Measurements from ENCODE around the gene ATP6V0E2. TPM values are rescaled to one million over a fixed set of nuclear protein-coding genes. Genes with fewer than 3 reads are reported as not detected.
A peak's percentile ranks its signal among the peaks of the same experiment; 100 is the strongest.

The ATP6V0E2 gene
- total RNA-seq, 2 donors from 2014 or later, result 24.1 TPM

- ATAC-seq, result no peak
- TF ChIP-seq CTCF (IDR thresholded peaks at IDR 0.05), result no peak
- no peak for TF ChIP-seq POLR2A (IDR thresholded peaks at IDR 0.05)
- Histone ChIP-seq H3K27me3 (no peaks in the 10 kb centered on the region), H3K36me3 (replicated peaks in 1 of 2; ENCODE audit: insufficient read depth in 1 of 2, low read depth in 2 of 2) (no peaks in the 10 kb centered on the region), H3K27ac (no peak overlapping the region), H3K4me1 (peaks cover 19% of the 10 kb centered on the region), H3K4me3 (no peak overlapping the region), H3K9me3 (no peaks in the 10 kb centered on the region)
- intact Hi-C loops (cut with DNase I), result no loop called here
- 82 to 85% methylated on average over 9 of the region's 9 CpGs for WGBS, 2 donors
- DNase-seq, result no peak
Observed at GRCh38 chr7:149851449-149851848, 22.3 kb upstream of the ATP6V0E2 start.

GRCh38 chr7:149853157-149853556 lies 20.6 kb upstream of the ATP6V0E2 start:
- Histone ChIP-seq H3K27ac (no peak overlapping the region), H3K27me3 (no peaks in the 10 kb centered on the region), H3K36me3 (replicated peaks in 1 of 2; ENCODE audit: insufficient read depth in 1 of 2, low read depth in 2 of 2) (no peaks in the 10 kb centered on the region), H3K4me1 (peaks cover 19% of the 10 kb centered on the region), H3K4me3 (no peak overlapping the region), H3K9me3 (no peaks in the 10 kb centered on the region)
- TF ChIP-seq POLR2A (IDR thresholded peaks at IDR 0.05) (no peak), CTCF (IDR thresholded peaks at IDR 0.05) (no peak)
- intact Hi-C loops (cut with DNase I), result no loop called here
- no peak for DNase-seq
- ATAC-seq, result no peak
- WGBS, 2 donors, result 93 to 96% methylated on average over 9 of the region's 9 CpGs

GRCh38 chr7:149854611-149855360 lies 19.0 kb upstream of the ATP6V0E2 start:
- H3K27ac ChIP-seq, result peak overlapping the region in 3 of 4 donors; percentile 38 to 70 (median 52)
- no peaks in the 10 kb centered on the region for H3K27me3 ChIP-seq
- DNase-seq (peak; percentile 79 to 92 (median 89)), ATAC-seq (peak; percentile 90)
- TF ChIP-seq CTCF (IDR thresholded peaks at IDR 0.05) (no peak), POLR2A (IDR thresholded peaks at IDR 0.05) (no peak)
- intact Hi-C loops (cut with DNase I), result no loop called here
- WGBS, 2 donors, result 29 to 59% methylated on average over 5 to 13 of the region's 13 CpGs
- H3K4me3 ChIP-seq, result no peak overlapping the region
- peaks cover 0 to 3% of the 10 kb centered on the region in 2 donors for H3K36me3 ChIP-seq (replicated peaks in 1 of 2; ENCODE audit: insufficient read depth in 1 of 2, low read depth in 2 of 2)
- peaks cover 19% of the 10 kb centered on the region for H3K4me1 ChIP-seq
- no peaks in the 10 kb centered on the region for H3K9me3 ChIP-seq

- DNase-seq (peak in 2 of 4 donors; percentile 38 to 47), ATAC-seq (no peak)
- WGBS, 2 donors, result 68 to 78% methylated on average over 15 to 16 of the region's 16 CpGs
- Histone ChIP-seq H3K36me3 (replicated peaks in 1 of 2; ENCODE audit: insufficient read depth in 1 of 2, low read depth in 2 of 2) (peaks cover 0 to 3% of the 10 kb centered on the region in 2 donors), H3K27me3 (no peaks in the 10 kb centered on the region), H3K27ac (peak overlapping the region in 3 of 4 donors; percentile 38 to 70 (median 52)), H3K4me1 (peaks cover 19% of the 10 kb centered on the region), H3K4me3 (no peak overlapping the region), H3K9me3 (no peaks in the 10 kb centered on the region)
- TF ChIP-seq CTCF (IDR thresholded peaks at IDR 0.05), result no peak
- TF ChIP-seq POLR2A (IDR thresholded peaks at IDR 0.05), result no peak
- intact Hi-C loops (cut with DNase I), result no loop called here
Observed at GRCh38 chr7:149855361-149856305, 18.1 kb upstream of the ATP6V0E2 start.

Data from body of pancreas (tissue), 4 donors.